ENCODE data around the gene VPS13C.

GRCh38 chr15:62059108-62059815 is 985 bp downstream of the VPS13C start:
- TF ChIP-seq, protein P1, sequence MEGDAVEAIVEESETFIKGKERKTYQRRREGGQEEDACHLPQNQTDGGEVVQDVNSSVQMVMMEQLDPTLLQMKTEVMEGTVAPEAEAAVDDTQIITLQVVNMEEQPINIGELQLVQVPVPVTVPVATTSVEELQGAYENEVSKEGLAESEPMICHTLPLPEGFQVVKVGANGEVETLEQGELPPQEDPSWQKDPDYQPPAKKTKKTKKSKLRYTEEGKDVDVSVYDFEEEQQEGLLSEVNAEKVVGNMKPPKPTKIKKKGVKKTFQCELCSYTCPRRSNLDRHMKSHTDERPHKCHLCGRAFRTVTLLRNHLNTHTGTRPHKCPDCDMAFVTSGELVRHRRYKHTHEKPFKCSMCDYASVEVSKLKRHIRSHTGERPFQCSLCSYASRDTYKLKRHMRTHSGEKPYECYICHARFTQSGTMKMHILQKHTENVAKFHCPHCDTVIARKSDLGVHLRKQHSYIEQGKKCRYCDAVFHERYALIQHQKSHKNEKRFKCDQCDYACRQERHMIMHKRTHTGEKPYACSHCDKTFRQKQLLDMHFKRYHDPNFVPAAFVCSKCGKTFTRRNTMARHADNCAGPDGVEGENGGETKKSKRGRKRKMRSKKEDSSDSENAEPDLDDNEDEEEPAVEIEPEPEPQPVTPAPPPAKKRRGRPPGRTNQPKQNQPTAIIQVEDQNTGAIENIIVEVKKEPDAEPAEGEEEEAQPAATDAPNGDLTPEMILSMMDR (IDR thresholded peaks at IDR 0.05; ENCODE audit: low read depth, low read length, poor library complexity, severe bottlenecking), result no peak
- no peak for TF ChIP-seq EZH2phosphoT487 (IDR thresholded peaks at IDR 0.05; ENCODE audit: borderline replicate concordance, low read length)
